Lung (tissue), 16 donors: ENCODE measurements around the gene LGALSL. TPM values are rescaled to one million over a fixed set of nuclear protein-coding genes. Genes with fewer than 3 reads are reported as not detected.
A peak's percentile ranks its signal among the peaks of the same experiment; 100 is the strongest.

Experiments
- ATAC-seq: fragments of 200-7000 bp; cut with Tn5 transposase; one replicate; pipeline ENCODE4 v1.9.1; 2020; ENCODE audit warnings: moderate number of reproducible peaks; ENCODE audit not compliant: insufficient read depth, low FRiP score
- DNase-seq, 3 donors: peaks; one replicate each; pipeline ENCODE4 v3.0.0-alpha.2; 2013 to 2017
- H3K27ac ChIP-seq, 2 donors: one replicate each; pipeline ENCODE4 v1.5.1; 2013; ENCODE audit warnings: mild to moderate bottlenecking in 2 of 2, moderate library complexity in 2 of 2, control low read depth in 1 of 2, inconsistent platforms in 1 of 2, low read depth in 1 of 2, low read length in 1 of 2
- H3K27me3 ChIP-seq, 3 donors: one replicate each; pipeline ENCODE4 v1.5.1; 2013; ENCODE audit warnings: low read length in 2 of 3; ENCODE audit not compliant: control insufficient read depth in 3 of 3, insufficient read depth in 3 of 3
- H3K36me3 ChIP-seq, 4 donors: one replicate each; pipeline ENCODE4 v1.5.1; 2013; ENCODE audit warnings: low read length in 4 of 4, mild to moderate bottlenecking in 1 of 4, moderate library complexity in 1 of 4; ENCODE audit not compliant: control insufficient read depth in 4 of 4, insufficient read depth in 4 of 4
- H3K4me1 ChIP-seq, 5 donors: one replicate each; pipeline ENCODE4 v1.5.1; 2013; ENCODE audit warnings: low read length in 5 of 5, mild to moderate bottlenecking in 2 of 5, moderate library complexity in 1 of 5; ENCODE audit not compliant: control insufficient read depth in 5 of 5, insufficient read depth in 5 of 5
- H3K4me3 ChIP-seq: one replicate; pipeline ENCODE4 v1.5.1; 2013; ENCODE audit warnings: mild to moderate bottlenecking, control low read depth, moderate library complexity
- H3K9ac ChIP-seq, 2 donors: one replicate each; pipeline ENCODE4 v1.5.1; 2013; ENCODE audit warnings: low read length in 2 of 2, control low read depth in 1 of 2; ENCODE audit not compliant: insufficient read depth in 1 of 2
- H3K9me3 ChIP-seq, 4 donors: one replicate each; pipeline ENCODE4 v1.5.1; 2013; ENCODE audit warnings: low read length in 3 of 4, mild to moderate bottlenecking in 1 of 4, moderate library complexity in 1 of 4; ENCODE audit not compliant: control insufficient read depth in 4 of 4, insufficient read depth in 3 of 4
- WGBS, 2 donors: extraction: QIAGEN DNeasy Blood & Tissue Kit; methylation state at CpG; one replicate each; pipeline ENCODE4 v1.1.7; 2013; 5-methylcytosine and 5-hydroxymethylcytosine counted together
- long read RNA-seq, 5 donors: transcript quantifications; one replicate each; lab custom pipeline, GENCODE V29; 2026
- polyA plus RNA-seq, 2 donors: library from polyadenylated mRNA; stranded (reverse); fragments of 200-250 nt; gene quantifications; one replicate each; pipeline ENCODE4 v1.2.1, GENCODE V29; 2013
- total RNA-seq, 2 donors: library from RNA; depleted of rRNA in 1 of 2; stranded (reverse); fragments of >200 nt in 1 of 2; gene quantifications; one replicate each; pipeline ENCODE4 v1.2.1, GENCODE V29; 2014 to 2021
- TF ChIP-seq, protein P1 (sequence below): IDR thresholded peaks from 2 replicates; pipeline ENCODE4 v1.5.1; 2012; ENCODE audit warnings: mild to moderate bottlenecking; ENCODE audit errors: control extremely low read depth, extremely low read depth
- donor health status: control.
- donor health status: control.
- donor health status: Bipolar disorder and iron deficiency.
- donor health status: healthy.
- donor health status: DM: yes; HTN: yes; CAD: no.

Gene LGALSL
- total RNA-seq (10 to 100 TPM; 30.3 to 30.6 TPM), polyA plus RNA-seq (10 to 100 TPM in 1 of 2 donors, 1 to 10 TPM in 1; 9.1 to 21.6 TPM)
- long read RNA-seq, donor 1, transcript LGALSL-201 (5 exons, 3,926 nt) = major isoform, 19 of 26 reads
- long read RNA-seq, donor 1, partial matches to known transcripts = 7 of 26 reads
- long read RNA-seq, donor 1, other reads (novel, unspliced or antisense) = 0 of 26 reads
- long read RNA-seq, donor 2, transcript LGALSL-201 (5 exons, 3,926 nt) = major isoform, 9 of 9 reads
- long read RNA-seq, donor 2, partial matches to known transcripts = 0 of 9 reads
- long read RNA-seq, donor 2, other reads (novel, unspliced or antisense) = 0 of 9 reads
- long read RNA-seq, donor 3, transcript LGALSL-201 (5 exons, 3,926 nt) = major isoform, 16 of 42 reads
- long read RNA-seq, donor 3, partial matches to known transcripts = 26 of 42 reads
- long read RNA-seq, donor 3, other reads (novel, unspliced or antisense) = 0 of 42 reads
- long read RNA-seq, donor 4, transcript LGALSL-201 (5 exons, 3,926 nt) = major isoform, 8 of 8 reads
- long read RNA-seq, donor 4, partial matches to known transcripts = 0 of 8 reads
- long read RNA-seq, donor 4, other reads (novel, unspliced or antisense) = 0 of 8 reads
- long read RNA-seq, donor 5, transcript LGALSL-201 (5 exons, 3,926 nt) = major isoform, 23 of 42 reads
- long read RNA-seq, donor 5, partial matches to known transcripts = 19 of 42 reads
- long read RNA-seq, donor 5, other reads (novel, unspliced or antisense) = 0 of 42 reads

DNA sequence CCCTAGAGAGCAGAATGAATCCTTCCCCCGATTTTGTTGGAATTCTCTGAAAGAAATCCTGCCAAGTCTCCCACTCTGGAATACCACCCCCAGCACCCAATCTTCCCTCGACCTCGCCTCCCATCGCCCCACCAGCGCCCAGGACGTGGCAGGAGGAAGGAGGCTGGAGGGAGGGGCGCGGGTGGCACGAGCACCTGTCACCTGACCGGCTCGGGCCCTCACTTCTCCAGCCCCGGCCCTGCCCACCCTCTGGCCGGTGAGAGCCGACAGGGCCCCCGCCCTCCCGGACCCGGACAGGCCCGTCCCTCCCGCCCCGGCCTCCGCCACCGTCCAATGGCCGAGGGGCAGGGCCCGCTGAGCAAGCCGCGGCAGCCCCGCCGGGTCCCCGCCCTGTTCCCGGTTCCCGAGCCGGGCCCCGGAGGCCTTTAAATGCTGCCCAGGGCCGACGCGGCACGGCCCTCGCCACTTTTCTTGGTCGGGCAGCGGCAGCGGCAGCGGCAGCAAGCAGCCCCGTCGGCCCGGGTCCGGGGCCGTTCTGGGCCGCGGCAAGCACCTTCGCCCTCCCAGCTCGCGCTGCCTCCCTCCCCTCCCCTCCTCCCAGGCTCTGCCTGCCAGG is at the start of gene LGALSL:
TSS of gene LGALSL (plus strand) at position 393 of the 616 bp plus-strand sequence. CDS start 384 bp downstream, outside the sequence.
- peaks cover 3 to 15% (median 7%) of the 10 kb centered on the region in 4 donors for H3K36me3 ChIP-seq
- peaks cover 6 to 31% (median 11%) of the 10 kb centered on the region in 5 donors for H3K4me1 ChIP-seq
- H3K9ac ChIP-seq = peak within 1 kb of the TSS; percentile 52 to 85
- whole genome bisulfite sequencing, 2 donors = 0% methylated on average over 30 to 52 of the region's 52 CpGs
- peak; percentile 84 for ATAC-seq
- H3K9me3 ChIP-seq = no peaks in the 10 kb centered on the region
- H3K4me3 ChIP-seq = peak within 1 kb of the TSS; percentile 50
- TF ChIP-seq, protein P1, sequence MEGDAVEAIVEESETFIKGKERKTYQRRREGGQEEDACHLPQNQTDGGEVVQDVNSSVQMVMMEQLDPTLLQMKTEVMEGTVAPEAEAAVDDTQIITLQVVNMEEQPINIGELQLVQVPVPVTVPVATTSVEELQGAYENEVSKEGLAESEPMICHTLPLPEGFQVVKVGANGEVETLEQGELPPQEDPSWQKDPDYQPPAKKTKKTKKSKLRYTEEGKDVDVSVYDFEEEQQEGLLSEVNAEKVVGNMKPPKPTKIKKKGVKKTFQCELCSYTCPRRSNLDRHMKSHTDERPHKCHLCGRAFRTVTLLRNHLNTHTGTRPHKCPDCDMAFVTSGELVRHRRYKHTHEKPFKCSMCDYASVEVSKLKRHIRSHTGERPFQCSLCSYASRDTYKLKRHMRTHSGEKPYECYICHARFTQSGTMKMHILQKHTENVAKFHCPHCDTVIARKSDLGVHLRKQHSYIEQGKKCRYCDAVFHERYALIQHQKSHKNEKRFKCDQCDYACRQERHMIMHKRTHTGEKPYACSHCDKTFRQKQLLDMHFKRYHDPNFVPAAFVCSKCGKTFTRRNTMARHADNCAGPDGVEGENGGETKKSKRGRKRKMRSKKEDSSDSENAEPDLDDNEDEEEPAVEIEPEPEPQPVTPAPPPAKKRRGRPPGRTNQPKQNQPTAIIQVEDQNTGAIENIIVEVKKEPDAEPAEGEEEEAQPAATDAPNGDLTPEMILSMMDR = no peak
- H3K27me3 ChIP-seq = peaks cover 0 to 3% (median 0%) of the 10 kb centered on the region in 3 donors
- H3K27ac ChIP-seq = peak within 1 kb of the TSS; percentile 96 to 99
- peak; percentile 82 to 84 (median 83) for DNase-seq

DNA sequence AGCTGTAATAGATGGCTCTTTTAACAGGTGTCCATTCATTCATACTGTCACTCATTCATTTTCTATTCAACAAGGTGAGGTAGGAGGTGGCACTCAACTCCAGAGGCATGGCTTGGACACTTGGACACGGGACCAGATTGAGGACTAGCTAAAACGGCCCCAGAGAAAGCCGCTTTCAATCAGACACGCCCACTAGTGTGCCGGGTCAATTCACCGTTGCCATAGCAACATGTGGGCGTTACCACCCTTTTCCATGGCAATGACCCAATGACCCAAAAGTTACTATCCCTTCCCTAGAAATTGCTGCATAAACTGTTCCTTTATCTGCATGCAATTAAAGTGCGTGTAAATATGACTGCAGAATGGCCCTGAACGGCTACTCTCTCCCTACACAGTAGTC is 49.2 kb upstream of the LGALSL start:
- TF ChIP-seq, protein P1 = no peak
- Histone ChIP-seq H3K4me3 (no peak overlapping the region), H3K36me3 (no peaks in the 10 kb centered on the region), H3K27ac (peak overlapping the region; percentile 49 to 85), H3K9me3 (no peaks in the 10 kb centered on the region), H3K4me1 (peaks cover 16 to 66% (median 44%) of the 10 kb centered on the region in 5 donors), H3K9ac (peak overlapping the region; percentile 48 to 73), H3K27me3 (no peaks in the 10 kb centered on the region)
- DNase-seq = peak; percentile 90 to 95 (median 91)
- no peak for ATAC-seq
- 36 to 64% methylated on average over 9 of the region's 9 CpGs for WGBS, 2 donors

DNA sequence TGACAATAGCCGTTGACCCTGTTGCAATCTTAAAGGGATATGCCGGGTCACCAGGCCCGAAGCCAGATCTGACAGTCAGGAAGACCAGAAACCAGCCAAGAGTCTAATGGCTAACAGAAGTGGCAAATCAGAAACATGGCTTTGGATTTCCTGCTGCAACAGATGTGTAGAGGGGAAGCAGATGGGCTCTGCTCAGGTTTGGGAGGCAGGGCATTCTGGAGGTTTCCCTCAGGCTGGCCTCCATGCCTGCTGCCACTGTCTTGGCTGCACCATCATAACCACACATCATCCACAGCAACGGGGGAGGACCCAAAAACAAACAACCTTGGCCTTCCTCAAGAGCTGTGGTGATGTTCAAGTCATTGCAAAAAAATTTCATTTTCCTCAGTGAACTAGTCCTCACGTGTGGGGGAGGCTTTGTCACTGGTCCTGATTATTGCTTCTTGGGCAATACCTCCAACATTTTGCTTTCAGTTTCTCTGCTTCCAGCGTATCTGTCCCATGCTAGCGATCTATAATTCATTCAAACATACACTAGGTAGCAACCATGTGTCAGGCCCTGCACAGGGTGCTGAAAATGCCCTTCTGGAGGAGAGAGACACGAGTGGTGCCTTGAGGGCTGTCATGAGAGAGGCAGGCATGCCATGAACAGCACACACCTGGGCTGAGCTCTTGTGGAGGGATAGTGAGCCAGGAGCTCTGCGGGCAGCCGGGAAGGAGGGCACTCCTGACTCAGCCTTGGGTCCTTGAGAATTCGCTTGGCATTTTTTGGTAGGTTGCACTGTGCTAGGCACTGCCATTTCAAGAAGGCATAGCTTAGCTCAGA is 48.2 kb upstream of the LGALSL start:
- Histone ChIP-seq H3K4me3 (no peak overlapping the region), H3K9ac (no peak overlapping the region), H3K36me3 (no peaks in the 10 kb centered on the region), H3K27ac (peak overlapping the region in 1 of 2 donors; percentile 71), H3K4me1 (peaks cover 16 to 60% (median 39%) of the 10 kb centered on the region in 5 donors), H3K9me3 (no peaks in the 10 kb centered on the region), H3K27me3 (no peaks in the 10 kb centered on the region)
- peak; percentile 14 for ATAC-seq
- DNase-seq = peak; percentile 37 to 75 (median 64)
- TF ChIP-seq, protein P1 = no peak
- 51 to 69% methylated on average over 11 of the region's 11 CpGs for WGBS, 2 donors
